ENCODE results near the gene LMNB1.

GRCh38 chr5:126866851-126867636 is 90.1 kb downstream of the LMNB1 start:
- TF ChIP-seq CTCF (IDR thresholded peaks at IDR 0.05) (no peak), POLR2AphosphoS5 (IDR thresholded peaks at IDR 0.05; ENCODE audit: insufficient read depth in 1 of 2, low read depth in 1 of 2) (no peak), POLR2A (IDR thresholded peaks at IDR 0.05) (no peak)
